ENCODE measurements around the gene SETD7.

SETD7 gene

GRCh38 chr4:139499186-139499585 lies 56.8 kb downstream of the SETD7 start:
- no peak overlapping the region for H3K27ac ChIP-seq
- H3K4me3 ChIP-seq, result no peak overlapping the region
- no peaks in the 10 kb centered on the region for H3K9me3 ChIP-seq
- peaks cover 0 to 4% (median 0%) of the 10 kb centered on the region in 4 donors for H3K4me1 ChIP-seq
- TF ChIP-seq, protein P1, sequence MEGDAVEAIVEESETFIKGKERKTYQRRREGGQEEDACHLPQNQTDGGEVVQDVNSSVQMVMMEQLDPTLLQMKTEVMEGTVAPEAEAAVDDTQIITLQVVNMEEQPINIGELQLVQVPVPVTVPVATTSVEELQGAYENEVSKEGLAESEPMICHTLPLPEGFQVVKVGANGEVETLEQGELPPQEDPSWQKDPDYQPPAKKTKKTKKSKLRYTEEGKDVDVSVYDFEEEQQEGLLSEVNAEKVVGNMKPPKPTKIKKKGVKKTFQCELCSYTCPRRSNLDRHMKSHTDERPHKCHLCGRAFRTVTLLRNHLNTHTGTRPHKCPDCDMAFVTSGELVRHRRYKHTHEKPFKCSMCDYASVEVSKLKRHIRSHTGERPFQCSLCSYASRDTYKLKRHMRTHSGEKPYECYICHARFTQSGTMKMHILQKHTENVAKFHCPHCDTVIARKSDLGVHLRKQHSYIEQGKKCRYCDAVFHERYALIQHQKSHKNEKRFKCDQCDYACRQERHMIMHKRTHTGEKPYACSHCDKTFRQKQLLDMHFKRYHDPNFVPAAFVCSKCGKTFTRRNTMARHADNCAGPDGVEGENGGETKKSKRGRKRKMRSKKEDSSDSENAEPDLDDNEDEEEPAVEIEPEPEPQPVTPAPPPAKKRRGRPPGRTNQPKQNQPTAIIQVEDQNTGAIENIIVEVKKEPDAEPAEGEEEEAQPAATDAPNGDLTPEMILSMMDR (IDR thresholded peaks at IDR 0.05), result no peak
- H3K36me3 ChIP-seq, result peaks cover 0 to 4% (median 0%) of the 10 kb centered on the region in 3 donors
- H3K27me3 ChIP-seq, result no peaks in the 10 kb centered on the region
- DNase-seq, result no peak
- intact Hi-C loops (cut with DNase I; ENCODE audit: low total_unique reads), result loop anchor here (5.0 to 10.0 kb wide), 2 partner anchors 56 to 153 kb away; partner anchors contain the start of gene SETD7

- no peaks in the 10 kb centered on the region for H3K27me3 ChIP-seq
- H3K9me3 ChIP-seq, result no peaks in the 10 kb centered on the region
- H3K36me3 ChIP-seq, result no peaks in the 10 kb centered on the region
- no peak overlapping the region for H3K27ac ChIP-seq
- intact Hi-C loops (cut with DNase I; ENCODE audit: low total_unique reads), result loop anchor here (10.0 kb wide), 1 partner anchor 62 kb away; the partner anchor contains the start of gene SETD7
- H3K4me3 ChIP-seq, result no peak overlapping the region
- H3K4me1 ChIP-seq, result peaks cover 0 to 4% (median 0%) of the 10 kb centered on the region in 4 donors
- TF ChIP-seq, protein P1 (IDR thresholded peaks at IDR 0.05), result no peak
- no peak for DNase-seq
These were observed 62.8 kb downstream of the SETD7 start for GRCh38 chr4:139493176-139493575.

- no peak for DNase-seq
- no peak overlapping the region for H3K4me3 ChIP-seq
- no peaks in the 10 kb centered on the region for H3K9me3 ChIP-seq
- no peaks in the 10 kb centered on the region for H3K27me3 ChIP-seq
- peaks cover 0 to 2% (median 0%) of the 10 kb centered on the region in 4 donors for H3K4me1 ChIP-seq
- intact Hi-C loops (cut with DNase I; ENCODE audit: low total_unique reads), result loop anchor here (10.0 kb wide), 1 partner anchor 62 kb away; the partner anchor contains the start of gene SETD7
- H3K36me3 ChIP-seq, result no peaks in the 10 kb centered on the region
- TF ChIP-seq, protein P1 (IDR thresholded peaks at IDR 0.05), result no peak
- no peak overlapping the region for H3K27ac ChIP-seq
These were observed 63.6 kb downstream of the SETD7 start for GRCh38 chr4:139492429-139492828.

DNA sequence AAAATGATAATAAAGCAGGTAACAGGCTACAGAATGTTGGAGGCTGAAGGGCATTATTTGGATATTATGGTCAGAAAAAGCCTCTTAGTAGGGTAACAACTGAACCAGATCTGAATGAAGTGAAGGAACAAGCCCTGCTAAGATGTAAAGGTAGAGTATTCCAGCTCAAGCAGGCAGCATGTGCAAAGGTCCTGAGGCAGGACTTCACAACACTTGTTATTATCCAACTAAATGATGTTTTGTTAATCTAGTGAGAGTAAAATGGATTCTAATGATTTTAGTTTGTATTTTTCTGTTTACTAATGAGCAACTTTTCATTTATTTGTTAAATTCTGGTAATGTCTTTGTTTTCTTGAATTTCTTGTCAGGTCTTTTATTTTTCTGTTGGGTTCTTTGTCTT lies 66.4 kb downstream of the SETD7 start:
- TF ChIP-seq, protein P1 (IDR thresholded peaks at IDR 0.05), result no peak
- H3K4me3 ChIP-seq, result no peak overlapping the region
- H3K27ac ChIP-seq, result no peak overlapping the region
- H3K9me3 ChIP-seq, result no peaks in the 10 kb centered on the region
- intact Hi-C loops (cut with DNase I; ENCODE audit: low total_unique reads), result loop anchor here (10.0 kb wide), 1 partner anchor 65 kb away; the partner anchor contains the start of gene SETD7
- H3K27me3 ChIP-seq, result no peaks in the 10 kb centered on the region
- no peaks in the 10 kb centered on the region for H3K36me3 ChIP-seq
- DNase-seq, result no peak
- H3K4me1 ChIP-seq, result peaks cover 0 to 5% (median 0%) of the 10 kb centered on the region in 4 donors

GRCh38 chr4:139488442-139488841 lies 67.6 kb downstream of the SETD7 start:
- TF ChIP-seq, protein P1 (IDR thresholded peaks at IDR 0.05), result no peak
- no peaks in the 10 kb centered on the region for H3K36me3 ChIP-seq
- no peaks in the 10 kb centered on the region for H3K27me3 ChIP-seq
- H3K9me3 ChIP-seq, result no peaks in the 10 kb centered on the region
- no peak overlapping the region for H3K27ac ChIP-seq
- H3K4me1 ChIP-seq, result peaks cover 0 to 5% (median 0%) of the 10 kb centered on the region in 4 donors
- intact Hi-C loops (cut with DNase I; ENCODE audit: low total_unique reads), result no loop called here
- no peak overlapping the region for H3K4me3 ChIP-seq
- no peak for DNase-seq
